ENCODE measurements around the gene SLC66A2.

The SLC66A2 gene

GRCh38 chr18:79919089-79919488 is 32.4 kb downstream of the SLC66A2 start:
- DNase-seq (ENCODE audit: low spot score), result no peak

DNA sequence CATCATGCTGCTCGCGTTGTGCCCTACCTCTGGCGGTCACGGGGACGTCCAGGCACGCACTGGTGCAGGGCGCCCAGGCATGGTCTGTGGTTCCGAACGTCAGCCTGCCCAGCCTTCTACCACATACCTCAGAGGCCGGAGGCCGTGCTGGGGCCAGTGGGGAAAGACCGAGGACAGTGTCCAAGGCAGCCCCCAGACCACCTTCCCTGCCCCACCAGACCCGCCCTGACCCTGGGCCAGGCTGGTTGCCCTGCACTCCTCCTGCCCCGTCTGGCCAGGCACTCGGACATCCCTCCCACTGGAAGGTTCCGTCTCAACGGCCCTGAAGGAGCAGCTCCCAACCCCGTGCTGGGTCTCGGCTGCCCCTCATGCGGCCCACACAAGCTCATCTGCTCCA is 32.8 kb downstream of the SLC66A2 start:
- DNase-seq (ENCODE audit: low spot score), result no peak

DNA sequence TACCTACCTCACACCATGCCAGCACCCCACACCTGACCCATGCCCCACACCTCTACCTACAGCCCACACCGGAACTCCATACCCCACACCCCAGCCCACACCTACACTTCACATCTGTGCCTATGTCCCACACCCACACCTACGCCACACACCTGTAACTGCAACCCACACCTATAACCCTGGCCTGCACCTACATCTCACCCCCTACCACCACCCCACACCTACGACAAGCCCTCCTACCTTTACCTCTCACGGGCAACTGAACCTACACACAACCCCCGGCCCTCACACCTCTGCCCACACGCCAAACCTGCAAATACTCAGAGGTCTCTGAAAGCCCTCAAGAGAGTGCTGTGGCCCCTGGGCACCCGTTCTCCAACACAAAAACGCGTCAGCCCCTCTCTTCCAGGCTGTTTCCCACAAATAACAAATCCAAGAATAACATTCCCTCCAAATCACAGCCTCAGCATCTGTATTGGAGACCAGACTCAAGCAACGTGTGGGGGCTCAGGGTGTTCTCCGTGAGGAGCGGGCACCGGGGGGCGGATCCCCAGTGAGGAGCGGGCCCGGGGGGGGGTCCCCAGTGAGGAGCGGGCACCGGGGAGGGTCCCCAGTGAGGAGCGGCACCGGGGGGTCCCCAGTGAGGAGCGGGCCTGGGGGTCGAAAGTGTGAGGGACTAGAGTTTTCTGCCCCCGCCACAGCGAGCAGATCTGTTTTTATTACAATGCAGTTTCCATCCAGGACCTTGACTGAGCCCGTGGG is 33.4 kb downstream of the SLC66A2 start:
- no peak for DNase-seq (ENCODE audit: low spot score)

- DNase-seq (ENCODE audit: low spot score), result no peak
Measured at GRCh38 chr18:79917169-79917852, 34.1 kb downstream of the SLC66A2 start.

DNA sequence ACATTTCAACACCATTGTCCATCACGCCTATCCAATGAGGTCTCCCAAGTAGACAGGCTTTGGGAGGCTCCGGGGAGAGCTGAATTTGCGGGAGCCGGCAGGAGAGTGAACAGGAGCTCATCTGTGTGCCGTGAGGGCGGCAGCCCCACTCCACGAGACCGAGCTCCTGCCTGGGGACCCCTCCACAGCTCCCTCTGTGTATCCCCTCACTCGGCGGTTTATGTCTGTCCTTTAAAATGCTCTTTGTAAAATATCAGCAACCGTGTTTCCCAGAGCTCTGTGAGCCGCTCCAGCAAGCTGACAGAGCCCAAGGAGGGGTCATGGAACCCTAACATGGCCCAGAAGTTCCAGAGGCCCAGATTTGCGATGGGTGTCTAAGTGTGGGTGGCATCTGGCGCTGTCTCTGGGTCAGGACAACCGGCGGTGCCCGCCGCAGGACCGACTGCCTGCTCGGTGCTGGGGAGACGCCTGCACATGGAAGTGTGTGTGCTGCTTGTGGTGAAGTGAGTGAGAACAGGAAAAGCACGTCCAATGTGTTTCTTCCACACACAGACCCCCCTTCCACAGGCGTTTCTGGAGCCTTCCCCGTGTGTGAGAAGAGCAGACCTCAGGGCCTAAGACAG is 34.8 kb downstream of the SLC66A2 start:
- DNase-seq (ENCODE audit: low spot score), result no peak

GRCh38 chr18:79916128-79916494 is 35.3 kb downstream of the SLC66A2 start:
- no peak for DNase-seq (ENCODE audit: low spot score)

DNA sequence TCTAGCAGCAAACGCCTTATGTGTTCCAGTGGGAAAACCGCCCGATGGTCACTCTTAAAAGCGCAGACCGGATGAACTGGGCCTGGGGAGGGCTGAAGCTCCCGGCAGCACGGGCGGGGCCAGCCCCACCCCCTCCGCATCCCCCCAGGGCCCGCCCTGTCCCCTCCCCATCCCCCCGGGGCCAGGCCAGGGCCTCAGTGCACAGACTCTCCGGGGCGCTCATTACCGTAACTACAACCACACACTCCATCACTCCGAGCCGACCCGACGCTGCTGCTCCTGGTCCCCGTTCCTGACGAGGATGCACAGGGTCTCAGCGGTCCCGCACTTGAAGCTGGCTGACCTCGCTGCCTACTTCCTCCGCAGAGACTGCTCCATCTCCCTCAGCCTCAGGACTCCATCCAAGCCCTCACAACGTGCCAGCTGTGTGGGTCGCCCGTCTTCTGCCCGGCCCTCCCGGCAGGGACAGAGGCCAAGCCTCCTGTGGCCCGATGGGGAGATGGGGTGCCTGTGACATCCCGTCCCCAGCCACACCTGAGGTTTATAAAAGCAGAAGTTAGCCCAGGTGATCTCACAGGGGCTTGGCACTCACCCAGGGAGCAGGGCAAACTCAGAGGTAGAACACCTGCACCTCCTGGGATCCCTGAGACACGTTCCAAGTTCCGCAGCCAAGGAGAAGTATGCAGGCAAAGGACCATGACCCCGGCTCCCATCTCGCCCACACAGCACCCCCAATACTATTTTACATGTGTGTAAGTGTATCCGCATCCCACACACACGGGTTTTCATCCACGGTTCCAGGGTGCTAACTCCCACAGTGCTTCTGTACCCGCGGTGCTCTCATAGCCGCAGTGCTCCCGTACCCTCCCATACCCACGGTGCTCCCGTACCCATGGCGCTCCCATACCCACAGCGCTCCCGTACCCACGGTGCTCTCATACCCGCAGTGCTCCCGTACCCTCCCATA is 36.0 kb downstream of the SLC66A2 start:
- DNase-seq (ENCODE audit: low spot score), result no peak

GRCh38 chr18:79914614-79915160 is 36.8 kb downstream of the SLC66A2 start:
- DNase-seq (ENCODE audit: low spot score), result no peak

- no peak for DNase-seq (ENCODE audit: low spot score)
Measured at GRCh38 chr18:79912994-79913831, 38.2 kb downstream of the SLC66A2 start.

GRCh38 chr18:79912409-79912991 is 39.0 kb downstream of the SLC66A2 start:
- DNase-seq (ENCODE audit: low spot score), result no peak

- no peak for DNase-seq (ENCODE audit: low spot score)
Measured at GRCh38 chr18:79911344-79912270, 39.8 kb downstream of the SLC66A2 start.

DNA sequence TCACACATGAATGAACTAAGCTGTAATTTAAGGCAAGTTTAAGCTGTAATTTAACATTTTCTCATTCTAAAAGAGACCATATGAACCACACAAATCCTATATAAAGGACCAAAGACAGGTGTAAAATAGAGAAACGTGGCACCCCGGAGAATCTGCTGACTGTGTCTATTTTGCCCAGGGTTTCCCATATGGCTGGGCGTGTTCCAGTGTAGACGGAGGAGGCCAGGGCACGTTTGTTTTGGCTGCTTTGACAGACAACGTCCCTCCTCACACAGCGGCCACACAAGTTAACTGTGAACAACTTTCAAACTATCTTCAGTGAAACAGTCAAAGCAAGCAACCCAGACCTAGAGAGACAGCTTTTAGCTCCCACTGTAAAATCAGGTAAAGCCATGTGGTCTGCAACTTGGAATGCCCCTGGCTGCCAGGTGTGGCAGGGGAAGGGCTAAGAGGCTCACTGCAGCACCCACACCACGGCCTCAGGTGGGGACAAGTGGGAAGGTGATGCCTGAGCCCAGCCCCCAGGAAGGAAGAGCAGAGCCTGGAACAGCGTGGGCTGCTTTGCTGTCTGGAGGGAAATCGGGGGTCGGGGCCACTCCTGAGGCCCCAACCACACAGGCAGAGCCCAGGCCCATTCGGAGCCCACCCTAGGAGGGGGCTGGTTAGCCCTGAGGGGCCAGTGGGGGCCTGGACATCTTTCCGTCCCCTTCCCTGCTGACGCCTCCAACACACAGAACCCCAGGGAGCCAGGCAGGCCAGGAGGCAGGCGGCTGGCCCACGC is 40.7 kb downstream of the SLC66A2 start:
- DNase-seq (ENCODE audit: low spot score), result no peak

DNA sequence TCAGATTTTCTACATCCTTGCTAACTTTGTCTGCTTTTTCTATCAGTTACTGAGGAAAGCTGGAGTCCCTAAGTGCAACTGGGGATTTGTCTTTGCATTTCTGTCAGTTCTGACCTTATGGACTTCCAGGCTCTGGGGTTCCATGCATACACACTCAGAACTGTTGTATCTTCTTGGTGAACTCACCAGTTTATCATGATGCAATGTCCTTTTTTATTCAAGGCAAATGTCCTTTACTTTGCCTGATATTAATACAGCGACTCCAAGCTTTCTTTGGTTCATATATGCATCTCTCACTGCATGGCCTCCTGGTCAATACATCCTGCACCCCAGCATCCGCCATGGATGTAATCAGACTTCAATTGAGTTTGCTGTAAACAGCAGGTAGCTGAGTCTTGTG is 44.7 kb downstream of the SLC66A2 start:
- DNase-seq (ENCODE audit: low spot score), result no peak

DNA sequence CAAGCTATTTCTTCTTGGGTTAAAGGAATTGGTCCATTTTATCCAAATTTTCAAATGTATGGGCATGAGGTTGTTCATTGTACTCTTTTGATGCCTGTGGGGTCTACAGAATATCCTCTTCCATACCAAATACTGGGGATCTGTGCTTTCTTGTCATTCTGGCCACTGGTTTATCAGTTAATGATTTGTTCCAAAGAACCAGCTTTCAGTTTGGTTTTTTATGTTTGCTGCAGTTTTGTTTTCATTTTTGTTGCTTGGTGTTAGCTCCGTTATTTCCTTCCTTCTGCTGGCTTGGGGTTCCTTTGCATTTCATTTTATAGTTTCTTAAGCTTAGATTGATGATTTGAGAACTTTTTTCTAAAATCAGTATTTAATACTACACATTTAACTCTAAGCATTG is 45.5 kb downstream of the SLC66A2 start:
- DNase-seq (ENCODE audit: low spot score), result no peak

GRCh38 chr18:79905389-79905911 is 46.0 kb downstream of the SLC66A2 start:
- DNase-seq (ENCODE audit: low spot score), result no peak

DNA sequence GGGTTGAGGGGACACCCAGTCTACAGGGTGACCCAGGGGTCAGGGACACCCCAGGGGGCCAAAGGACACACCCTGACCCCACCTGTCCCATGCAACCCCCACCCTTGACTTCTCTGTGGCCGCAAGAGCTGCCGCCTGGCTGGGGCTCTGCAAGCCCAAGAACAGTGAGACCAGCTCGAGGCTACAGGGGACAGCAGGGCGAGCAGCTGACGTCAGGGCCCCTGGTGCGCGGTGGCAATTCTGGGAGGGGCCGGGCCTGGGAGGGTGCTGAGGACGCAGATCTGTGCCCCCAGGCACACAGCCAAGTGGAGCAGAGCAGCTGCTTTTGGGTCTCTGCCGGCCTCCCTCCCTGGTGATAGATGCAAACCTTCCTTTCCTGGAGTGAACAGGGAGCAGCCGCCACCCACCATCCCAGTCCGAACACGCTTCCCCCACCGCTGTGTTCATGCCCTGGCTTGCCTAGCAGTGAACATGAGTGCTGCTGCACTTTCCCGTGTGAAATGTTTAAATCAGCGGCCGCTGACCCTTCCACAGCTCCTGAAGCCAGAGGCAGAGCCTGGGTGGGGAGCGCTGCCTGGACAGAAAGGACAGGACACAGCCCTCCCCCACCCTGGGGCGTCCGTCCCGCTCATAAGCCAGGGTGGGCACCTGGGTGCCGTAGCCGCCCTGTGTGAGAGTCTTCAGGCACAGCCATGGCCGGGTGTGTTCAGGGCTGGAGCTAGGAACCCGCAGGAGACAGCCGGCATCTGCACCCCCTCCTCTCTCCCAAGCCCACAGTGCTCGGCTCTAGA is 46.9 kb downstream of the SLC66A2 start:
- no peak for DNase-seq (ENCODE audit: low spot score)

DNA sequence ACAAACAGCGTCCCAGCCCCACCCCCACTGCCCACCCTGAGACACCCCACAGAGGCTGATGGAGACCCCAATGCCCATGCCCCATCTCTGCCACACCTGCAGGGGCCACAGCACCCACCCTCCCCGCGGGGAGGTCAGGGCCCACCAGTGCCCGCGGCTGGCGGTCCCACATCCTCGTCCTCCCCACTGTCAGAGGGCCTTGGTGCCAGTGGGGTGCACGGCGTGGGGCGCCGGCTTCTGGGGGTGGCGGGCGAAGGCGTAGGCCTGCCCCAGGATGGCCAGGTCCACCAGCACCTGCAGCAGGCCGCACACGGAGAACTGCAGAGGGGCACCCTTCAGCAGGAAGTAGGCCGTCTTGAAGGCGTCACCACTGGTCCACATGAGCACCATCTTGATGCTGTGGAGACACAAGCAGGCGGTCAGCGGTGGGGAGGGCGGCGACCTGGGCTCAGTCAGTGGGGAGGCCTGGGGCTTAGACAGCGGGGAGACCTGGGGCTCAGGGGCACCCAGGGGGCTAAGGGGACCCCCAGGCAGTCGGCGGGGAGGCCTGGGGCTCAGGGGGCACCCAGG is 47.6 kb downstream of the SLC66A2 start:
- no peak for DNase-seq (ENCODE audit: low spot score)

Measured in HuH-7 (cell line).